Astrocyte of the hippocampus (primary cell): Measurements from ENCODE around the gene CCDC43.
"Not testable (repeated sequence)": the region's sequence is repeated elsewhere in the genome, so short reads cannot be mapped to it uniquely, and the experiment has no call there.

Experiments
- DNase-seq: peaks from one replicate; pipeline ENCODE4 v3.0.0; 2011; ENCODE audit warnings: low read depth, low spot score

The CCDC43 gene

GRCh38 chr17:44672479-44673093 is 17.0 kb downstream of the CCDC43 start:
- peak; percentile 25 for DNase-seq

DNA sequence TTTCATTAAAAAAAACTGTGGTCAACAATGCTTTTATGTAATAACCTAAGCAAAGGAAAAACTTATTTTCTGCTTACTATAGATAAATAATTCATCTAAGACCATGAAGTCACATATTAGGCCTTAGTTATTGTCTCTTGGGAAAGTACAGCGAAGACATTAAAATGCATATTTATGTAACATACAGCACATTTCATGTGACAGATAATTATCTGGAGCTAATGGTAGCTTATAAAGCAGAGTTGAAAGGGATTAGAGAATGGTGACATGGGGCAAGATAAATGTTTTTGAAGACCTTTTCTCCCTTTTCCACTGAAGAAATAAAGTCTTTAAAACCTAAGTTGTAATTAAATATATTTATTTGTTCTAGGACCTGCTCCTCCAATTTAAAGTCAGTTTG is 23.6 kb downstream of the CCDC43 start:
- DNase-seq, result no peak

- DNase-seq, result no peak
Observed at GRCh38 chr17:44664867-44665266, 24.7 kb downstream of the CCDC43 start.

- DNase-seq, result no peak
Observed at GRCh38 chr17:44663095-44663494, 26.5 kb downstream of the CCDC43 start.

- DNase-seq, result no peak
Observed at GRCh38 chr17:44661835-44662234, 27.7 kb downstream of the CCDC43 start.

GRCh38 chr17:44655983-44656710 is 33.4 kb downstream of the CCDC43 start, which contains the start of gene MEIOC:
TSS of gene MEIOC (plus strand) at chr17:44656468. CDS start at chr17:44656614, 146 bp downstream.
- peak; percentile 31 for DNase-seq

DNA sequence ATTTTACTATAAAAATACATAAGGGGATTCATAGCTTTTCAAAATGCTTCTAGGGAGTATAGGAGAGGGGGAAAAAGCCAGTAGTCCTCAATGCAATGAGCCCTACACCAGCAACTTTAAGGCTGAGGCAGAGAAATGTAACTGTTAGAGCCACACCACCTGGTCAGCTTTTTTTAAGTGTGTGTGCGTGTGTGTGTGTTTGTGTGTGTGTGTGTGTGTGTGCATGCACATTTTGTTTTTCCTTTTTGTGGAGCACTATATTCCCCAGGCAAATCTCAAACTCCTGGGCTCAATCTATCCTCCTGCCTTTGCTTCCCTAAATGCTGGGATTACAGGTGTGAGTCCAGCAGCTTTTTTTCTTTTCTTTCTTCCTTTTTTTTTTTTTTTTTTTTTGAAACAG is 35.6 kb downstream of the CCDC43 start:
- DNase-seq, result no peak

DNA sequence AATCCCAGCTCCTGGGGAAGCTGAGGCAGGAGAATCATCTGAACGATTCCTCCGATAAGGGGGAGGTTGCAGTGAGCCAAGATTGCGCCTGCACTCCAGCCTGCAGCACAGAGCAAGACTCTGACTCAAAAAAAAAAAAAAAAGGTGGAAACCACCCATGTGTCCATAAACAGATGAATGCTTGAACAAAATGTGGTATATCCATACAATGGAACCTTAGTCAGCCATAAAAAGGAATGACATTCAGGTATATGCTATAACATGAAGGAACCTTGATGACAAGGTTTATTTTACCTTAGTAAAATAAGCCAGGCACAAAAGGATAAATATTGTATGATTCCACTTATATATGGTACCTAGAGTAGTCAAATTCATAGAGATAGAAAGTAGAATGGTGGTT is 36.2 kb downstream of the CCDC43 start:
- DNase-seq, result no peak

DNA sequence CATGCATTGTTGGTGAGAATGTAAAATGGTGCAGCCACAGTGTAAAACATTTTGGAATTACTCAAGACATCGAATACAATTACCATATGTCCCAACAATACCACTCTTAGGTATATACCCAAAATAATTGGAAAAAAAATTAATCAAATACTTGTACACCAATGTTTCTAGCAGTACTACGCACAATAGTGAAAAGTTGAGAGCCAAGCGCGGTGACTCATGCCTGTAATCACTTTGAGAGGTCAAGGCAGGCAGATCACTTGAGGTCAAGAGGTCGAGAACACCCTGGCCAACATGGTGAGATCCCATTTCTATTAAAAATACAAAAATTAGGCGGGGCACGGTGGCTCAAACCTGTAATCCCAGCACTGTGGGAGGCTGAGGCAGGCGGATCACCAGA is 36.8 kb downstream of the CCDC43 start:
- no peak for DNase-seq

GRCh38 chr17:44651228-44651627 is 38.3 kb downstream of the CCDC43 start:
- DNase-seq, result no peak

- DNase-seq, result no peak
Observed at GRCh38 chr17:44648963-44649362, 40.6 kb downstream of the CCDC43 start.

GRCh38 chr17:44647736-44648135 is 41.8 kb downstream of the CCDC43 start:
- DNase-seq, result no peak

- no peak for DNase-seq
Observed at GRCh38 chr17:44646280-44646679, 43.3 kb downstream of the CCDC43 start.

DNA sequence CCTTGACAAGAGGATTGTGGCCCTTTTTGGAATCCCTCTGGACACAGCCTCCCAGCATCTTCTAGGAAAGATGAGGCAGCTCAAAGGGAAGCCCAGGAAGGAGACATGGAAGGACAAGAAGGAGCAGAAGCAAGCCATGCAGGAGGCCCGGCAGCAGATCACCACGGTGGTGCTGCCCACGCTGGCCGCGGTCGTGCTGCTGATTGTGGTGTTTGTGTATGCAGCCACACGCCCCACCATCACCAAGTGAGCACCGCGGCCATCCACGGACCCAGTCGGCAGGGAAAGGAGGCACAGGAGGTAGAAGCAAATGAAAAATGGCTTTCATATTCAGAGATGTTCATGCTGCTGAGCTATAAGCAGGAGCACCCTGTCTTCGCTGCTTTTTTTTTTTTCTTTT is 44.2 kb downstream of the CCDC43 start:
- DNase-seq, result no peak

DNA sequence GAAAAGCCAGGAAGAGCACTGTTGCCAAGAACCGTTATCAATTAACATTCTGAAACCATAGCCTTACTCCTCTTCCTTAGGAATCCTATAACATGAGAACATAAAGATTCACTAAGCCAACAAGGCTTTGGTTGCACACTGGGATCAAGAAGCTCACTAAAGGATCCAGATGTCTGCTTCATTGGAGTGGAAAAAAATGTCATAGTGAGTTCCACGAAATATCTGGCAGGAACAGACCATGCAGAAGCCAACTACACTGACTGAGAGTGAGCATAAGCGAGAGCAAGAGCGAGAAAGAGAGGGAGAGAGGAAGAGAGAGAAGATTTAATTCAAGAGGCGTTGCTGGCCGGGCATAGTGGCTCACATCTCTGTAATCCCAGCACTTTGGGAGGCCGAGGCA is 46.7 kb downstream of the CCDC43 start:
- no peak for DNase-seq

- DNase-seq, result peak; percentile 20
Observed at GRCh38 chr17:44637066-44637465, 52.5 kb downstream of the CCDC43 start.

DNA sequence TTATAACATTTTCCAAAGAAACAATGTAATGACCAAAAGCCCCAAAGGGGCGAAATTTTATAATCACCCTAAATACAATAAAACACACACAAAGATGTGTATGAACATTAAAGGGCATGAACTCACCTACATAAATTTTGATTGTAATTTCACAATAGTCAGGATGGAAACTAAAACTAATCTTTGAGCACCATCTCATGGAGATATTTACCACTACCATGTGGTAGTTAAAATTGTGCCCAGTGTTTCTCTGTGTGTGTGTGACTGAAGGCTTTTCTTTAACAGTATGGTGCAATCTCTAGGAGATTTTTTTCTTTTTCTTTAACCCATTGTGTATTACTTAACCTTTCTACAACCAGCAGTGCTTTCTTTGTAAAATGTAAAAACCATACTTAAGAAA is 53.0 kb downstream of the CCDC43 start:
- DNase-seq, result peak; percentile 60

DNA sequence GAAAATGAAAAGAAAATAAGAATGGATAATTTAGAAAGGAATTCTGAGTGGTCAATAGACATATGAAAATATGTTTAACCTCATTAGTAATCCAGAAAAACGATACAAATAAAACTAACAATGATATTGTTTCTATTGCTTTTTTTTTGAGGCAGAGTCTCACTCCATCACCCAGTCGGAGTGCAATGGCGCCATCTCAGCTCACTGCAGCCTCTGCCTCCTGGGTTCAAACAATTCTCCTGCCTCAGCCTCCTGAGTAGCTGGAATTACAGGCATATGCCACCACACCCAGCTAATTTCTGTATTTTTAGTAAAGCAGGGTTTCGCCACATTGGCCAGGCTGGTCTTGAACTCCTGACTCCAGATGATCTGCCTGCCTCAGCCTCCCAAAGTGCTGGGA is 55.2 kb downstream of the CCDC43 start:
- not testable (repeated sequence) for DNase-seq

GRCh38 chr17:44633998-44634397 is 55.6 kb downstream of the CCDC43 start:
- DNase-seq, result no peak

GRCh38 chr17:44630703-44631102 is 58.9 kb downstream of the CCDC43 start:
- no peak for DNase-seq

DNA sequence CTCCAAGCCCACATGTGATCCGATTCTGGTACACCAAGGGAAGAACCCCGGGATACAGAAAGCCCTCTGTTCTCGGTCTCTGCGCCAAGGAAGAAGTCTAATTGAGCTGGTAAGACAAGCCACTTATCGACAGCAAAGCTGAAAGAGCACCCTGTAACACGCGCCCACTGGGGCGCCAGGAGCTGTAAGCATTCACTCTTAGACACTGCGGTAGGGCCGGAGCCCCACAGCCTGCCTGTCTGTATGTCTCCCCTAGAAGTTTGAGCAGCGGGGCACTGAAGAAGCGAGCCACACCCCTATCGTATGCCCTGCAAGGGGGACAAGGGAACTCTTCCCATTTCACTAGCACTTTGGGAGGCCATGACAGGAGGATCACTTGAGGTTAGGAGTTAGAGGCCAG is 60.3 kb downstream of the CCDC43 start:
- no peak for DNase-seq

DNA sequence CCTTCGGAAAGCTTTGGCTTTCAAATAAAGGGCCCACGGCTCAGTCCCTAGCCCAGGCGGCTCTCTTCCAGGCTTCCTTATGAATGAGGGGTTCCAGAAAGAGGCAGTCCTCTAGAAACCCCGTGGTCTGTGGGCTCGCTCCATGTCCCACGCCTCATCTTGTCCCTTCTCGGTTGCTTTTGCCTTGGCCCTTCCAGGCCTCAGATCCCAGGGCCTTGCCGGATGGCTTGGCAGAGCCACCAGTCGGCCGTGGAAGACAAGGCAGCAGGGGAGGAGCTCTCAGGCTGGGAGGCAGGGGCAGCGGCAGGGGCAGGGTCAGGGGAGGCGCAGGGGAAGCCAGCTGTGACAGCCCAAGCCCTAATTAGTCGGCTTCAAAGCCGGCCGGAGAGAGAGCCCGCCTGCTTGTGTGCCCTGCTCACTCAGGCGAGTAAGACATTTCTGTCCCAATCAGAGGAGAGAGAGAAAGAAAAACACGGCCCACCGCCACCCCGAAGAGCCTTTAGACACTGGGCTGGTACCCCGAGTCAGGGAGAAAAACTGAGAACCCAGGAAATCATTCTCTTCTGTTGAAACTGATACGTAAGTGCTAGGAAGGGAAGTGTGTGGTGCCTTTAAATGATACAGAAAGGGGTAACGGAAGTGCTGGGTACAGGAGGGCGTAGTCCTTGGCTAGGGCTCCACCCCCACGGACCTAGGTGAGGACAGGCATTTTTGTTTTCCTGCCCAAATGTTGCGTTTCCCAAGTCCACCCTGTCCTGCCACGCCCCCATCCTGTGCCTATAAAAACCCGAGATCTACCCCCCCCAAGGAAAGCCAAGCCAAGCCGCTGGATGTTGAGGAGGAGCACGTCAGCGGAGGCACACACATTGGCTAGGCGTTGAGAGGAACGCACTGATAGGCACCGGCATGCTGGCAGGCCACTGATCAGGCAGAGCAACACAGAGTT is 61.1 kb downstream of the CCDC43 start:
- peak; percentile 78 for DNase-seq
